NCI-H2081 (cell line): ENCODE measurements around the gene LIMA1.
"Not testable (repeated sequence)": the region's sequence is repeated elsewhere in the genome, so short reads cannot be mapped to it uniquely, and the experiment has no call there.

Experiments used
- DNase-seq, 2 experiments: peaks; one replicate each; lab custom pipeline; 2025; lab: John Stamatoyannopoulos, UW

LIMA1 gene

DNA sequence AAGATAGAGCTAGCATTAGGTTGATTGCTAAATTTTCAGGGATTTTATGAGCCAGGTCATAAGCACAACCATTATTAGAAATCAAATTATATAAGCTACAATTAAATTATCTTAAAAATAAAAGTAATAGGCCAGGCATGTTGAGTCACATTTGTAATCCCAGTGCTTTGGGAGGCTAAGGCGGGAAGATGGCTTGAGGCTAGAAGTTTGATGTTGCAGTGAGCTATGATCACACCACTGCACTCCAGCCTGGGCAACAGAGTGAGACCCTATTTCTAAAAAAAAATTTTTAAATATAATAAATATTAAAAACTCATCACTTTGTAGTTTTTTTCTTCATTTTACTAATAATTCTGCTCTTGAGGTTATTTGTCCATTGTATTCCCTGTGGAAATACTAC is 1.9 kb upstream of the LIMA1 start:
- DNase-seq = no peak

DNA sequence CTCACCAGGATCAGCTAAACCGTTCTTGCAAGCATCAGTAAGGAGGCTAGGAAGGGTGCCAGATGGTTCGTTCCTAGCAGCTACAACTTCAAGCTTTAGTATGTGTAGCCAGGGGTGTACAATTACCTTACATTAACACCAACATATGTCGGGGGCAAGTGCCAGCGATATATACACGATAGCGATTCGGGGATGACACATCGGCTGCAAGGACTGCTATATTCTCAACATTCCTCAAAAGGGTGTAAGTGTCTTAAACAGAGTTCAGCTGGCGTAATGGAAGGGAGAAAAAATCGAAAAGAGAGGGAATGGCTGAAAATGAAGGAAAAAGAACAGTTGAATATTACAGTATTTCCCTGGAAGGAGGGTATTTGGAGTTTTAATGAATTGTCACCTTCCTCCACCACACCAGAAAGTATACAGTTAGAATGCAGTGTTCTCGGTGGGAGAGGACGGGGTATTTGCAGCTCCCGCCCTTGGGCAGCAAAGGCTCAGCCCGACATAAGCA is 545 bp downstream of the LIMA1 start:
- no peak for DNase-seq

DNA sequence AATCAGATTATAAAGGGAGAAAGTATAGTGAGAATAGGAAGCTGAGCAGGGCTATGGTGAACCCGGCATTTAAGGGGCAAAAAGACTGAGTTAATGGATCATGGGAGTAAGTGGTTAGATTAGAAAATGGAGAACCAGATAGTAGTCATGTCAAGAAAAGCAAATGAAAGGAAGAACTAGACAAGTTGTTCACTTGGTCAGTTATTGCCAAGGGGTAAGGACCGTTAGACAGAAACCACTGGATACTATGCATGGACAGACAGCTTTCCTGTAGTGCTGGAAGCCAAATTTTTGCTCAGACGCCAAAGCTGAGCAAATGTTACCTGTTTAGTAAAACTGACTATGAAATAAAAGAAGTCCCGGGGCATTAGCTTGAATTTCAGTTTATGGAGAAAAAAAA is 3.8 kb downstream of the LIMA1 start:
- DNase-seq = no peak

DNA sequence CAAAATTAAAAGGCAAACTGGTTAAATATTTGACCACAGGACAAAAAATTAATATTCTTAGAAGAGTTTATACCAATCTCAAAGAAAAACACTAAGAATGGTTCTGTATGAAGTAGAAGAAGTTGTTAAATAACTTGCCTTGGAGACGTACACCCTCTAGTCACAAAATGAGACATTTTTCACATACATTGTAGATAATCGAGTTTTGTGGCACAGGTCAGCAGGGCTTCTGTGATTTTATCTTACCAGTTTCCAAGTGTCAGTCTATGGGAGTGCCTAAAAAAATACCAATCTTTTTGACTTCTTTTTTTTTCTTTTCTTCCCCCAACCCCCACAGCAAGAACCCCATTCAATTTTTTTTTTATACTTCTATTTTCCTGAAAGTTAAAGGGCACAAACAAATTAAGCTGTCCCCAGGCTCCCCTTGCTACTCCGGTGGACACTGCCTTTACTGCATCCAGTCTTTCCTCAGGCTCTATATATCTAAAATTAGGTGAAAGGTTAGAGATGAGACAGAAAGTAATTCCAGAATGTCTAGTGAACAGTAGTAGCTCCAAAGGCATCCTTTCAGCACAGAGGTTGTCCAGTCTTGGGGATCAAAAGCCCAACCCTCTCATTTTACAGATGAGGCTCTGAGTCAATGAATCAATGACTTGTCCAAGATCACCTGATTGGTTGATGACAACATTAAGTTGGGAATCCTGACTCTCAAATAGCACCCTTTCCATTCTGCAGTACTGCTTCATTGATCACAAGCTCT is 6.2 kb downstream of the LIMA1 start:
- DNase-seq = no peak

DNA sequence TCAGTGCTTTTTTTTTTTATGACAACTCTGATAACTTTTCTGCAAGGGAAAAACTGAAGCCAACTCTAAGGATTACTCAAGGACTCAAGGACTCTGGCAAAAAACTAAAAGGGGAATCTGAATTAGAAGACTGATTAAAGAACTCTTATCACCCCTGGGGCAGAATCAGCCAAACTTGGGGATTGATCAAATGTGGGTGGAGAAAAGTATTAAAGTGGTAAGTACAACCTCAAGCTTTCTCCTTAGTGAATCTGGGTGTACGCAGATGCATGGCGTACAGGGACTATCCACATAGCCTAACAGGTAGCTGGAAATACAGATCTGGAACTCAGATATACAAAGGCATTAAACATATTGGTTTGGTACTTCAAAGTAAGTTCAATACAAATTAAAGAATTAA is 7.3 kb downstream of the LIMA1 start:
- DNase-seq = no peak

DNA sequence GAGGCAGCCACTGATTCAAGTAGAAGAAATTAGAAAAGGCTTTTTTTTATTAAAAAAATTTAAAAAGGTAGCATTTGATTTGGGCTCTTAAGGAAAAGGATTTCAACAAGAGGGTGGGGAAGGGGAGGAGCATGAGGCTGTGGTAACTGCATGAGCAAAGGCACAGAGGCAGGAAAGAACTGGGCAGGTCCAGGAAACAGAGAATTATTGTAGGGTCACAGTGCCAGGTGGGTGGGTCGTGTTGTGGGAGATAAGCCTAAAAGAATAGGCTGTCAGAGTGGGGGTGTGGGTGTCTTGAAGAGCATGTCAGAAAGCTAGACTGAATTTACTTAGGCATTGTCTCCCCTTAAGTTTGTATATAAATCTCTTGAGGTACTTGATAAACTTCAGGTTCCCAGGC is 7.8 kb downstream of the LIMA1 start:
- no peak for DNase-seq

DNA sequence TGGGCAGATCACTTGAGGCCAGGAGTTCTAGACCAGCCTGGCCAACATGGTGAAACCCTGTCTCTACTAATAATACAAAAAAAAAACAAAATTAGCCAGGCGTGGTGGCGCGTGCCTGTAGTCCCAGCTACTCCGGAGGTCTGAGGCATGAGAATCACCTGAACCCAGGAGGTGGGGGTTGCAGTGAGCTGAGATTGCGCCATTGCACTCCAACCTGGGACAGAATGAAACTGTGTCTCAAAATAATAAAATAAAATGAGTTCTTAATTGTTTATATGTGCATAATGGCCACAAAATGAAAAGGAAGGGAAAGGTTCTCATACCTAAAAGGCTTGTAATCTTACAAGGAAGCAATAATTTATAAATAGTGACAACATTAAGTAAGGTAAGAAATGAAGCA is 8.2 kb downstream of the LIMA1 start:
- not testable (repeated sequence) for DNase-seq

DNA sequence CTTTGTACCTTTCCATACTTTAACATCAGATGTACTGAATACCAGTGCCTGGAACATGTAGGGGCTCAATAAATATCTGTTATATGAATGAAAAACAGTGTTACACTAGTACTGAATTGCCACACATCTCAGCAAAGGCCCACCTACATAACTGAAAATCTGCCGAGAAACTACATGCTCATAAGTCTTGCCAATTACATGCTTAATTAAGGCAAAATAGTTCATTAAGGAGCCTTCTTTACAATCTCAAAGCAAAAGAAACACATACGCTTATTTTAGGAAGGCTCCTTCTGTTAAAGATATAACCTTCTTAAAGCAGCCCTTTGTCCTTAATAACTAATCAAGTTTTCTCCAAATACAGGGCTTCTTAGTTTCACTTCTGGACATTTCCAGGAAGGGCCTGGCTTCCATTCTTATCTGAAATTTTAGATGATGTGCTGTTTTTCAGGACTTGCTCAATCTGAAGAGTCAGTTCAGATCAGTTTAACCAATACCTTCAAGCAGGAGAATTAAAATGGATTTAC is 11.5 kb downstream of the LIMA1 start:
- DNase-seq = no peak

DNA sequence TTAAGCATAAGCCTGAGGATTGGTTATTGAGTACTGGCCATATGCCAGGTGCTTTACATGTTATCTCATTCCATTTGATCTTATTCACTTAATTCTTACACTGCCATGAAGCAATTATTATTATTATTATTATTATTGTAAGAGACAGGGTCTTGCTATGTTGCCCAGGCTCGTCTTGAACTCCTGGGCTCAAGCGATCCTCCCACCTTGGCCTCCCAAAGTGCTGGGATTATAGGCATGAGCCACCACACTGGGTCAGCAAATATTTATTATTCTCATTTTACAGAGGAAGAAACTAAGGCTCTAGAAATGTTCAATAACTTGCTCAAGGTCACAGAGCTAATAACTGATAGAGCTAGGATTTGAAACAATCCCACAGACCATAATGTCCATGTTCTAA is 14.8 kb downstream of the LIMA1 start:
- no peak for DNase-seq

DNA sequence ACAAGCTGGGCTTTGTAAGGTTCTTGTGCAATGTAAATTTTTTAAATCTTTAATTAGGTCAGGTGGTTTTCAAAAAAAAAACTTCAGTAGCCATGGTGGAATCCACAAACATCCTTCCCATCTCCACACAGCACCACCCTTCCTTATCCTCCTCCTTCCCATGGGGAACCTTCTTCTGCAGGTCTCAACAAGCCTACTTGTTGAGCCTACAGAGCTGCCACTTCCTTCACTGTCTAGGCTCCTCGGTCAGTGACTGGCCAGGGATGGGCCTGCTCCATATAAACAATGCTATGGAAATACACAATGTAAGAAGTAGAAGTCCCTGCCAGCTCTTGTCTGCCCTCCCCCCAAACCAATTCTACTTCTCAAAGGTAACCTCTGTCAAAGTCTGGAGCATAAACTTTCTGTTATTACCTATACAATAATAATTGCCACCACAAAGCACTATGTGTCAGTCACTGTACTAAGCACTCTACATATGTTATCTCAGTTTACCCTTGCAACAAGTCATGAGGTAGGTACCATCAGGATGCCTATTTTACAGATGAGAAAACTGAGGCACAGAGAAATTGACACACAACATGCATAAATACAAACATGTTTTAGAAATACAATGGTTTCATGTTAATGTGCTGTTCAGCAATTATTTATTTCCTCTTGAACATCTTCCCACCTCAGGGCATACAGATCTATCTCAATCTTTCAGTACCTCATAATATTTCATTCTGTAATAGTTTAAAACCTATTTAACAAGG is 17.4 kb downstream of the LIMA1 start:
- DNase-seq = no peak

DNA sequence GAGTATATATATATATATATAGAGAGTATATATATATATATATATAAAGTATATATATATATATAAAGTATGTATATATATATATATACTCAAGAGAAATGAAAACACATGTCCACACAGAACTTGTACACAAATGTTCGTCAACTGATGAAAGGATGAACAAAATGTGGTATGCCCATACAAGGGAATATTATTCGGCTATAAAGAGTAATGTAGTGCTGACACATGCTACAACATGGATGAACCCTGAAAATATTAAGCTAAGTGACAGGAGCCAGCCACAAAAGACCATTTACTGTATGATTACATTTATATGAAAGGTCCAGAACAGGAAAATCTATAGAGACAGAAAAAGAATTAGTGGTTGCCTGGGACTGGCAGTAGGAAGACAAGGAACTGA is 19.5 kb downstream of the LIMA1 start:
- no peak for DNase-seq

DNA sequence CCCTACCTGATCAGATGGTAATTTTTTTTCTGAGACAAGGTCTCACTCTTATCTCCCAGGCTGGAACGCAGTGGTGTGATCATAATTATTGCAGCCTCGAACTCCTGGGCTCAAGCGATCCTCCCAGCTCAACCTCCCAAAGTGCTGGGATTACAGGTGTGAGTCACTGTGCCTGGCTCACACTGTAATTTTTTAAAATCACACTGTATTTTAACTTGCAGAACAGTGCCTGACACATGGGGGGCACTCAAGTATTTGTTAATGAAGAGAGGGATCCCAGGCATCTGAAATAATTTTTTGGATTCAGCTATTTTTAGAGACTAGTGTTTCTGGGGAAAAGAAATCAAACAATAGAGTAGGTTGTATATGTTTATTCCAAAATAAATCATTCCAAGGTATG is 21.7 kb downstream of the LIMA1 start:
- no peak for DNase-seq

DNA sequence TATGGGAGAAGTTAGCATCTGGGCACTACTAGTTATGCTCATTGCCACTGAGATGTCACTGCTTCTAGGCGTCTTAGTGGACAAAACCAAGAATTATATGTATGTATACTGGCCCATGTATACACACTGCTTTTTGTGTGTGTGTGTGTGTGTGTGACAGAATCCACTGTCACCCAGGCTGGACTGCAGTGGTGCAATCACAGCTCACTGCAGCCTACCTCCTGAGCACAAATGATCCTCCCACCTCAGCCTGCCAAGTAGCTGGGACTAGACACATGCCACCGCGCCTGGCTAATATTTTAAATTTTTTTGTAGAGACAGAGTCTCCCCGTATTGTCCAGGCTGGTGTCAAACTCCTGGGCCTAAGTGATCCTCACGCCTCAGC is 25.2 kb downstream of the LIMA1 start:
- DNase-seq = no peak

DNA sequence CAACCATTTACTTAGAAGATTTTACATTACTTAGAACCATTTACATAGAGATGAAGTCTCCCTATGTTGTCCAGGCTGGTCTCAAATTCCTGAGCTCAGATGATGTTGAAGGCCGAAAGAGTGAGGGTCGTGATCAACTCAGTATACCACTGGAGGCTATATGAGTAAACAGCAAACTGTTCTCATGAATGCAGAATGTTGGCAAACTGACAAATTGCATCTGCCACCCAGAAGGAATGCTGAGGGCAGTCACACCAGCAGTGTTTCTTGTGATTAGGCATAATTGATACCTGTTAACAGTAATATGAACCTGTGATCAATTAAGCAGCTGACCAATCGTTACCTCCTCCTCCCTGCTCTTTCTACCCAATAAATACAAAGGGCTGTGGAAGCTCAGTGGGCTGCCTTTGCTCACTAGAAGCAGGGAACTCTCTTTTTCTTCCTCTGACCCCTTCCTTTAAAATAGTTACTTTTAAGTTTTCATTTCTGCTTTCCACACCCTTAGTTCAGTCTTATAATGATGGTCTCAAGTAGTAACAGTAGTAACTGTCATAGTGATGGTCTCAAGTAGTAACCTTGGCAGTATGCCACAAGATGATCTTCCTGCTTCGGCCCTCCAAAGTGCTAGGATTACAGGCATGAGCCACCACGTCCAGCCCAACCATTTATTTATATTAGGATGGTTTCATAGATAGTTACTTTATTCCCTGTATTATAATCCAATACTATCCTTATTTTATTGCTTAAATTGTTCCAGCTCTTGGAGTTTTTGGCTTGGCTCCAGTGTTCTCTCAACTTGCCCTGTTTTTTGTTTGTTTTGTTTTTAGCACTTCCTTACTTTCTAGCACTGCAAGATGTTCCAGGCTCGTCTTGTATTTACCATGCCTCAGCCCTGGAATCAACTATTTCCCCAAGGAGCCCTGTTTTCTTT is 25.8 kb downstream of the LIMA1 start:
- DNase-seq = no peak

DNA sequence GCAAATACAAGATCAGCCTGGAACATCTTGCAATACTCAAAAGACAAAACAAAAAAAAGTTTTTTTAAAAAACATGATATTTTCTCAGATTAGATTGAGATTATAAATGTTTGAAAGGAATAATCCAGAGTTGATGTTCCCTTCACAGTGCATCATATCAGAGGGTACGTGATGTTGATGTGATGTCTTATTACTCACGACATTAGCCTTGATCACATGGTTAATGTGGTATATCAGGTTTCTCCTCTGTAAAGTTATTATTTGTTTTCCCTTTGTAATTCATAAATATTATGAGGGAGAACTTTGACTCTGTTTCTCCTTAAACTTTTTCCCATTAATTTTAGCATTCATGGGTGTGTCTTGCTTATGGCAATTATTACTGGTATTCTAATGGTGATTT is 26.6 kb downstream of the LIMA1 start:
- DNase-seq = no peak

DNA sequence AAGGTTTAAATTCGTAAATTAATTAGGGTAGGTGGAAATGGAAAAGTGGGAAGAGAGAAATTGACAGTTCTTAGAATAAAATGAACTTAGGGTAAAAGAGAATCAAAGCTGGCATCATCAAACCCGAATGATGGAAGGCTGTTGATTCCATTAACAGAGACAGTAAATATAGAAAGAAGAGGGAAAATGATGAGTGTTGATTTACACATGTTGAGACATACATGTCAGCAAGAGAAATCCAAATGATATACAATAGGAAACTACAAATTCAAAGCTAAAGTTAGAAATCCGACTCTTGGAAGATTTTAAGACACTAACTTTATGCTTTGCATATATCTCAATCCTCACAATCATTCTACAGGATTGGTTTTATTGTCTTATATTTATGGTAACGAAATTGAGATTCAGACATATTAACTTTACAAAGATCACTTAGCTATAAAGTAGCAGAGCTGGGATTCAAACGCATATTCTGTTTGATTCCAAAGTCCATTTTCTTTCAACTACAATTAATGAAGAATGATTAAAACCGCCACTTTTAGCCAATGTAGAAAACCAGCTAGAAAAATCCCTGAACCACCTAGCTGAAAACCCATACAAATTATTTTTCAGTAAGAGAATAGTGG is 30.2 kb downstream of the LIMA1 start:
- no peak for DNase-seq

DNA sequence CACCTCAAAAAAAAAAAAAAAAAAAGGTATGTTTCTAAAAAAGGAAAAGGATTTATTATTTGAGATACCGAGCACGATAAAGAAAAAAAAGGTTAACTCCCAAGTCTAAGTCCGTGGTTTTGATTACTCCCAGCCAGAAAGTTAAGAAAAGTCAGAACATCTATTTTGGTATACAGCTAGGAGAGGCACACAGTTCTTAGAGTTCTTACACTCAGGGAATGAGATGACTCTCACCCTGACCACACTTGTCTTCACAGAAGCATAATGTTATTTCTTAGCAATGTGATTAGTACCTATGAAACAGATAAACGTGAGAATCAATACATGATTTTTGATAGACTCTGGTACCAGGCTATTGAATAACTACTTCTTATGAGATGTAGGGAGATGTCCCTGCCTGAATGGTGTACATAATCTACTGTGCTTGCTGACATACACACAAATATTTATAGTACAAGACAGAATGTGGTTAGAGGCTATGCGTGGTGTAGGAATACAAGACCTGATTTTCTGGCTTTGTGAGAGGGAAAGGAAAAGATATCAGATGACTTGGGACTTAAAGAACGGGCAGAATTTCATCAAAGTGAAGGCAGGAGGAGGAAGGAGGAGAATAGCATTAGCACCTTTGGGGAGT is 31.6 kb downstream of the LIMA1 start:
- DNase-seq = no peak

DNA sequence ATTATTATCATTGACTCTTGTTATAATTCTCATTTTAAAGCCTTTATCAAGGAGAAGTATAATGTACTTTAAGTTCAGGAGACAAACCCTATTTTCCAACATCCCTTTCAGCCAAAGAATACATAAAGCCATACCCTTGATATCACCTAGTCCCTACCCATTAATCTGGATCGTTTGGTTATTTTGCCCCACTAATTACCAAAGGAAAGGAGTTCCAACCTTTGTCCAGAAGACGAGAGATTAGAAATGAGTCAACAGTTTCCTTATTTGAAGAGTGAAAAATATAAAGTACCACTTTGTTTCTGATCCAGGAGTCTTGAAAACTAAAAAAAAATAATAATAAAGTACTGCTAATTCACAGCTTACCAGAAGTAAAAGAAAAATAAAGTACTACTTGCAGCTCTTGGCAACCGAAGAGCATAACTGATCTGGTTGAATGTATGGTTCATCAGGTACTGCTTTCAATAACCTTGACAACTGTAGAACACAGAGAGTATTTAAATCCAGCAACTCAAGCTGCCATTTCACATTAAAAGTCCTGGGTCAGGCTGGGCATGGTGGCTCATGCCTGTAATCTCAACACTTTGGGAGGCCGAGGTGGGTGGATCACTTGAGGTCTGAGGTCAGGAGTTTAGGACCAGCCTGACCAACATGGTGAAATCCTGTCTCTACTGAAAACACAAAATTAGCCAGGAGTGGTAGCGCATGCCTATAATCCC is 33.7 kb downstream of the LIMA1 start:
- DNase-seq = no peak

DNA sequence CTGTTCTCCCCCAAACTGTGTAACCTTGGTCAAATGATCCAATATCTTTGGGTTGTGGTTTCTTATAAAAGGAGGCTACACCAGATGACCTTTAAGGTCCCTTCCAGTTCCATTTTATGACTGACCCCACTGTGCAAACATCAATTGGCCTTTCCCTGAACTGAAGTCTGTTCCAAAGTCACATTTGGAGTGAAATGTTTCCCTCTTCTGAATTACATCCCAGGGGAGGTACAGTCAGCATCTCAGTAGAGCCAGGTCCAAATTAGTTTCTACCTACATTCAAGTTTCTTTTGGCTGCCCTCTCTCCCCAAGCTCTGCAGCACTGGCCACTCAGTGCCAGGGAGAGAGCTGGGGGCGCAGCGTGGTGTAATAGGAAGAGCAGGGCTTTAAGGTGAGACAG is 34.4 kb downstream of the LIMA1 start:
- DNase-seq = no peak

DNA sequence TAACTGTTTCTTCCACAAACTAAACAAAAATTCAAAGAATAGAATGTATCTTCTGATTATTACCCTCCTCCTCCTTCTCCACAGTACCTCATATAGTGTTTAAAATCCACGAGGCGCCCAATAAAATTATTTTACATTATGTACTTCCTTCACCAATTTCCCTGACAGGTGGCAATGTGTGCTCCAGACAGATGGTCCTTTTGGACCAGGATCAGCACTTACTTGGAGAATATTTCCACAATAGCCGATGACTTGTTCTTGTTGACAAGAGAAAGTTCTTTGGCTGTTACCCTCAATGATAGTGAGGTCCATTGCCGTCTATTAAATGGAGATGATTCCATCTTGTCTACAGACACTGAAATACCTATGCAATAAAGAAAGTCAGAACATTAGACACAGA is 34.9 kb downstream of the LIMA1 start:
- no peak for DNase-seq

DNA sequence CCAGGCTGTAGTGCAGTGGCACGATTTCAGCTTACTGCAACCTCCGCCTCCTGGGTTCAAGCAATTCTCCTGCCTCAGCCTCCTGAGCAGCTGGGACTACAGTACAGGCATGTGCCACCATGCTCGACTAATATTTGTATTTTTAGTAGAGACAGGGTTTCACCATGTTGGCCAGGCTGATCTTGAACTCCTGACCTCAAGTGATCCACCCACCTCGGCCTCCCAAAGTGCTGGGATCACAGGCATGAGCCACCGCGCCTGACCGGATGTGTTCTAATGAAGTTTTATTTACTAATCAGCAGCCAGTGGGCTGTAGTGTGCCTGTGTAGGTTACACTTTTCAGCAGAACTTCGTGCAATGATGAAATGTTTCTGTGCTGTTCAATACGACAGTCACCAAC is 35.7 kb downstream of the LIMA1 start:
- DNase-seq = not testable (repeated sequence)
